NCI-H146 treated with DMSO at 0.1 percent for 48 hours (cell line): ENCODE measurements around the gene MICA.
"Not testable (repeated sequence)": the region's sequence is repeated elsewhere in the genome, so short reads cannot be mapped to it uniquely, and the experiment has no call there.

Experiments
- DNase-seq: peaks from one replicate; lab custom pipeline; 2025; ENCODE audit not compliant: unreplicated experiment; lab: John Stamatoyannopoulos, UW

Gene MICA

GRCh38 chr6:31403283-31404060, at the start of gene MICA:
Gene MICA (plus strand): TSS chr6:31403595. CDS start chr6:31403633, 38 bp downstream.
- no peak for DNase-seq

GRCh38 chr6:31354158-31354863, 49.1 kb upstream of the MICA start:
- no peak for DNase-seq

GRCh38 chr6:31354864-31355582, 48.4 kb upstream of the MICA start:
- no peak for DNase-seq

GRCh38 chr6:31355583-31355948, 47.8 kb upstream of the MICA start:
- DNase-seq = no peak

GRCh38 chr6:31356216-31356945, 47.0 kb upstream of the MICA start:
- no peak for DNase-seq

- DNase-seq = peak; percentile 29
These were observed 46.4 kb upstream of the MICA start, which contains the start of gene HLA-B for GRCh38 chr6:31356946-31357466. Gene HLA-B (minus strand): TSS chr6:31357179. CDS start chr6:31357158, 21 bp downstream.

GRCh38 chr6:31357886-31358285, 45.5 kb upstream of the MICA start:
- DNase-seq = no peak

GRCh38 chr6:31358302-31358701, 45.1 kb upstream of the MICA start:
- no peak for DNase-seq

GRCh38 chr6:31359581-31359980, 43.8 kb upstream of the MICA start:
- DNase-seq = no peak

GRCh38 chr6:31362751-31363150, 40.6 kb upstream of the MICA start:
- no peak for DNase-seq

GRCh38 chr6:31363811-31364210, 39.6 kb upstream of the MICA start:
- no peak for DNase-seq

GRCh38 chr6:31365864-31366263, 37.5 kb upstream of the MICA start:
- DNase-seq = no peak

- peak; percentile 70 for DNase-seq
These were observed 36.5 kb upstream of the MICA start for GRCh38 chr6:31366693-31367470.

GRCh38 chr6:31368461-31368860, 34.9 kb upstream of the MICA start:
- no peak for DNase-seq

GRCh38 chr6:31374118-31374517, 29.3 kb upstream of the MICA start:
- DNase-seq = not testable (repeated sequence)

- DNase-seq = no peak
These were observed 27.7 kb upstream of the MICA start for GRCh38 chr6:31375699-31376098.

- DNase-seq = no peak
These were observed 26.4 kb upstream of the MICA start for GRCh38 chr6:31377029-31377428.

GRCh38 chr6:31378062-31378720, 25.2 kb upstream of the MICA start:
- DNase-seq = no peak

- DNase-seq = no peak
These were observed 24.7 kb upstream of the MICA start for GRCh38 chr6:31378721-31379103.

- no peak for DNase-seq
These were observed 23.5 kb upstream of the MICA start for GRCh38 chr6:31379850-31380249.
